Activated CD4-positive, alpha-beta T cell treated with anti-CD3 and anti-CD28 coated beads, Interleukin-2, amount 50 U/mL, for 16 hours (primary cell): ENCODE results near the gene MOB3C.

Experiments used
- DNase-seq: peaks from one replicate; pipeline ENCODE4 v3.0.0-alpha.2; 2020

MOB3C gene

GRCh38 chr1:46637444-46638083, 21.0 kb upstream of the MOB3C start:
- no peak for DNase-seq

- no peak for DNase-seq
Observed at GRCh38 chr1:46635205-46635604, 18.6 kb upstream of the MOB3C start.

- no peak for DNase-seq
Observed at GRCh38 chr1:46630719-46631118, 14.1 kb upstream of the MOB3C start.

DNA sequence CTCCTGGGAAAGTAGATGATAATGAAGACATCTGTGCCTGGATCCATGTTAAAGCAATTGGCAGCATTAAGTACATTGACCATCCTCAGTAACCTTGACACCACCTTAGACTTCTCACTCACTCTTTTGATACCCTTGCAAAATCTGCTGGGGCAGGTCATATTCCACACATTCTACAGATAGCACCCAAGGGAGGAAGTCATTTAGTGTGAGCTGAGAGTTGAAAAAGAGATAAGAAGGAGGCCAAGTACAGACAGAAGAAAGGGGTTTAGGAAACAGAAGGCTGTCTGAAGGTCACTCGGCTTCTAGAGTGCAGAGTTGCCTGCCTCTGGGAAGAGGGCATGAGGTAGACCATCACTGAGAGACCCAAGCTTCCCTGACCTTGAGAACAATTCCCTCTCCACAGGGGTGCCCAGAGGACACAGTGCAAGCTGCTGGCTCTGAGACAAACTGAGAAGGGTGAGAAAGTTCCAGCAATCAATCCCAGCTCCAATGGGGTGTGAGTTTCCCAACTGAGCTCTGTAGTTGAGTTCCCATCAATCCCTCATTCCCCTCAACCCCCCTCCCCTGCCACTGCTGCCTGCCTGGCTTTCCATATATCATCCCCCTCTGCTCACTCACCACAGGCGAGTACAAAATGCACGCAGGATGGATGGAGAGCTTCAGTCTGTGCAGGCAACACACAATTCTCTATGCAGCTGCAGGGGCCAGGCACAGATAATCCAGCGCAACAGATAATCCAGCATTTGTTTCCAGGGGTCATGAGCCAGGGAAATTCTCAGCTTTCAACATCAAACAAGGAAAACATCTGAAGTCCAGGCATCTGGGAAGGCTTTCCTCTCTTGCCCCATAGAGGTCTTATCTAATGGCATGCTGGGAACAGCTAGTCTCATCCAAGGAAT, 7.4 kb upstream of the MOB3C start:
- DNase-seq = no peak

- no peak for DNase-seq
Observed at GRCh38 chr1:46622344-46622743, 5.7 kb upstream of the MOB3C start.

GRCh38 chr1:46621930-46622329, 5.3 kb upstream of the MOB3C start:
- DNase-seq = no peak

DNA sequence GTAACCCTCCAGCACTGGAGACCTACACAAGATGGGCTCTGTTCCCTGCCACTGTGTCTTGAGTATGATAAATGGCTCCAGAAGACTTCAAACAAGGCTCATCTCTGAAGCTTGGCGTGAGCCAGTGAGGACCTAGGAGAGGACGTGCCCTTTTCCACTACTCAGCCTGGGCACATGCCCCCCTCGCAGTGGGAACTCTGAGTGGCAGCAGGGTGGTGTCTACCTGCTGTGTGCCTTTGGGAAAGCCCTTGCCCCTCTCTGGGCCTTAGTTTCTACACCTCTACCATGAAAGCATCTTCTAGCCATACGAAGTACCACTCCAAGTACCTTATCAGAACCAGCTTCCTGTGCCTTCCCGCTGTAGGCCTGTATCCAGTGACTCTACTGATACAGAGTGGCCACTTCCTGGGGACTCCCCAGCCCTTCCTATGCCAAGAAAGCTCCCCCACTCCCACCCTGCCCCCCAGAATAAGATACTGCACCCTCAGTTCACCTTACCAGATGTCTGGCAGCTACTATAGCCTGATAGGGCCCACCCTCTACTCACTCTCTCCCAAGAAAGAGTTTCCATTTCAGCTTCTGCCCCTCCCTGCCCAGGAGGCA, 3.1 kb upstream of the MOB3C start:
- DNase-seq = no peak

DNA sequence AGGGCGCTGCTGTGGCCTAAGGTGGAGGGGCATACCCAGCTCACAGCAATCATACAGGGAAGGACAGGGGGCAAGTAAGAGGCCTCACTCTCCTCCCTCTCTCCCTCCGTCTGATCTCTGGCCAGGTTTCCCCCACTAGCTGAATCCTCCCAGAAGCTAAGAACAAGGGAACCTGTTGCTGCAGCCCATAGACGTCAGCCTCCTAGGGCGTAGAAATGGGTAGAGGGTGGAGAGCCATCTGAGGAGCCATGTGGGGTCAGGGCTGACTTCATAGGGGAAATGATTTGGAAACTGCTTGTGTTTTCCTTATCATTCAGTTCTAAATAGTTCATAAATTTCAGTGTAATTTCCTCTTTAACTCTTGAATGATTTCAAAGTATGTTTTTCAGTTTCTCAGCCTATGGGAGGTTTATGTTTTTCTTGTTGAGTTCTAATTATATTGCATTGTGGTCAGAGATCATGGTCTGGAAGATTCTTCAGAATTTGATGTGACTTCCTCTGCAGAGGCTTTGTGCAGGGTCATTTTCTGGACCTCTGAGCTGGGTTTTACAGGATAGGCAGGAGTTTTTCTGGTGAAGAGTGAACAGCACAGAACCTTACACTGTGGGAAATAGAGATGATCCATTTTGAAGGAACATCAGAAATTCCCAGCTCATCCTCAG, 2.3 kb upstream of the MOB3C start:
- no peak for DNase-seq

- DNase-seq = no peak
Observed at GRCh38 chr1:46617833-46618232, 1.2 kb upstream of the MOB3C start.

- no peak for DNase-seq
Observed at GRCh38 chr1:46617108-46617800, 643 bp upstream of the MOB3C start.

DNA sequence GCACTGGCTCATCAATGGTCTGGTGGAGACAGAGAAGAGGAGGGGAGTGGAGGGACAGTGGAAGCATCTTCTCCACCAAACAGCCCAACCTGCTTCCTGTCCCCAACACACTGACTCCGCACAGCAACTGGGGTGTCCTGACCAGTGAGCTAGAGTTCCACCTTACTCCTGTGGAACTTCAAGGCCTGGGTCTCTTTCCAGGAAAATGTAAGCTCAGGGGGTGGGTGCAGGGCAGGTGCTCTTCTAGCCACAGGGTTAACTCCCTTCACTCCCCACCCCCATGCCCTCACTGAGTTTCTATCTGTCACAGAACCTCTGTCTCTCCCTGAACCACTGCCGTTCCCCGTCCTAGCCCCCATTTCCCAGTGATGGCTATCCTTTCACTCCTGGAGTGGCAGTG, 876 bp downstream of the MOB3C start:
- no peak for DNase-seq

DNA sequence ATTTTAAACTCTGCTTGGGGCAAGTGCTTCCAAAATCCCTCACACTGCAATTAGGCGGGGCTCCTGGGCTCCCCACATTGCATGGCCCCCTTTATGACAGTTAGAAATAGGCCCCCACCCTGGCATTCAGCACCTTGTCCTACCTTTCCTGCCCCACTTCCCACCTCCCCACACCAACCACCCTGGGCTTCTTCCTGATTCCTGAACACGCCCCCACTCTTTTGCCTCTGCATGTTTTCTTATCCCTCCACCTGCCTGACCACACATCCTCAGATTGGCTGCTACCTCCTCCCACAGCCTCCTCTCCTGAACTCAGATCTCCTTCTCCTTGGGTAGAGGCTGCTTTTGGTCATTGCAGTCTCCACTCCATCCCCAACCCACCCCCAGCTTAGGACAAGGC, 1.5 kb downstream of the MOB3C start:
- no peak for DNase-seq

- DNase-seq = no peak
Observed at GRCh38 chr1:46614604-46614984, 2.0 kb downstream of the MOB3C start.

DNA sequence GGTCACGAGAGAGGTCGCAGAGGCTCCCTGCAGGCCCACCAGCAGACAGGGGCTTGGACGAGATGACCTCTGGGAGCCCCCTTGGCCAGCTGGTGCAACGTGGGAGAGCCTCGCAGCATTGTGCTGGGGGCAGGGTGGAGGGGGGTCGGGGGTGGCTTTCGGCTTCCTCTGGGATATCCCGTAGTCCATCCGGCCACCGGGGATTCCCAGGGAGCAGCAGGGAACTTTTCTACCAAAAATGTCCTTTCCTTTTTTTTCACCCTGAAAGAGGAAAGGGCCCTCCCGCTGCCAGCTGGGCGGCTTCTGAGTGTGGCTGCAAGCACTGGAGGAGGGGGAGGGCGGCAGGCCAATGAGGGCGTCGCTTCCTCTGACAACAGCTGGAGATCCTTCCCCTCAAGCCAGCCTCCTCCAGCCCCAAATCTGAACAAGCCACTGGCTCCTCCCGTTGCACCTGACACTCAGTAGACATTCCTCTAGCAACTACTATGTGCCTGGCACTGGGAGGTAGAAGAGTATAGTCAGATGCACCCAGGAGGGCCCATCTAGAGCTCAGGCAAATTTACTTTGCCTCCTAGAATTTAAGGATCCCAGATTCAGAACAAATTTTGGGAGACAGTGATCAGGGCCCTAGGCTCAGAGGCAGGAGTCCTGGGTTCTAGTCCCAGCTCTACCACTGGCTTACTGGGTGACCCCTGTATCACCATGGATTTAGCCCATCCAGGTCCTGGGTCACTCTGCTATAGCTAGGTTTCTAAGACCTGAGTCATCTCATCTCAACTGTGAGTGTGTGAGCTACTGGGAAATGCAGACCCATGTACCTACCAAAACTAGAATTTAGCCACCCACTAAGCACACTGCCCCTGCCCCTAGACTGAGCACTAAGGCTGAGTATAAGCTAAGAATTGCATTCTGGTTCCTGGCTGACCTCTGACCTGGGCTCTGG, 2.7 kb downstream of the MOB3C start:
- DNase-seq = no peak

DNA sequence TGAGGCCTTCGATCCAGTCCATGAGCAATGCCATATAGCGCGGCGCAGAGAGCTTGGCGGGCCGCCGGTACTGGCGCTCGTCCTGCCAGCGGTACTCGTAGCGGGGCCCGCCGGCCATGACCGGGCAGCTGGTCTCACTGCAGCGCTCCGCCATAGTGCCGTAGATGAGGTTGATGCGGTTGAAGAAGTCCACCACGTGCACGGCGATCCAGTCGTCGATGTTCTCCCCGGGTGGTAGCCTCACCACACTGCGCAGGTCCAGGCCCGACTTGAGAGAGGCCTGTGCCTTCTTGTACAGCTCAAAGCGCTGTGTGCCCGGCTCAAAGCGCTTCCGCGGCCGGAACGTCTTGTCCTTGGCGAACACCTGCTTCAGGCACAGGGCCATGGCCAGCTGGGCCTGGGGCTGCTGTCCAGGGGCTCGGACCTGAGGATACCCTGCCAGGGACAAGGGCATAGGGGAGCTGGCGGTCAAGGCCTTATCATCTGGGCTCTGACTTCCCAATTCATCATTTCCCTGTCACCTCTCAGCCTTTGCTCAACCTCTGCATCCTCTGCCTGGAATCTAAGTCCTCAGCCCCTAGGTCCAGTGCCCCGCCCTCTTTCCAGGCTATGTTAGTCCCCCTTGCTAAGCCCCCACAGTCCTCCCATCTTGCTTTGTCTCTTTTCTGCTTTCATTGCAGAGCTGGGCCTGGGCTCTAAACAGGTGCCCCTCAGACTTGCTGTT, 3.5 kb downstream of the MOB3C start:
- no peak for DNase-seq

- no peak for DNase-seq
Observed at GRCh38 chr1:46611691-46612221, 4.9 kb downstream of the MOB3C start.

DNA sequence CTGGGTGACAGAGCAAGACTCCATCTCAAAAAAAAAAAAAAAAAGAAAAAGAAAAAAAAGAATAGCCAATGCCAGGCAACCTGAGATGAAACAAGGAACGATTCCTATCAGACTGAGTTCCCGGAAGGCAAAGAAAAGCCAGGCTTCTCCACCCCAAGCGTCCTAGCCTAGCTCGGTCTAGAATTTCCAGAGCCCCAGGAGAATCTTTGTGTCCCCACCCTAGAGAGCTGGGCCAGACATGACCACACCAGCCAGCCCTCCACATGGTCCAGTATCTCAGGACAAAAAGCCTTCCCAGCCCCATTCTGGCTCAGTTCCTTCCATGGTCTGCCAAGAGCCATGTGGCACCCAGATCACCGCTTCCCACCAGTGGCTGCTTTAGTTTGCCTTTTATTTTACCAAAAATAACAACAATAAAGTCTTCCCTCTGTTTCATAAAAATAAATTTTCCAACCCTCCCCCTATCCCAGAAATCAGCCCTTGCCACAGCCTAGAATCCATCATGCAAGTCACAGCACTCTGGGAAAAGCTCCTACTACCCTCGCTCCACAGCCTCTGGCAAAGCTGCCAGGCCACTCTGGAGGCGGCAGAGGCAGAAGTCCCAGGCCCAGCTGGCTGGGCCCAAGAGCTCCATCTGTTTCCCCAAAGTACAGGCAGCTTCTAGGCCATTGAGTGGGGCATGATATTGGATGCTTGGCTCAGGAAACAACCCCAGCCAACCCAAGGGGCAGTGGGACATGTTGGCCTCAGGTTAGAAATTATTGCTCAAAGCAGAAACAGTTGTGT, 9.1 kb downstream of the MOB3C start:
- DNase-seq = no peak

DNA sequence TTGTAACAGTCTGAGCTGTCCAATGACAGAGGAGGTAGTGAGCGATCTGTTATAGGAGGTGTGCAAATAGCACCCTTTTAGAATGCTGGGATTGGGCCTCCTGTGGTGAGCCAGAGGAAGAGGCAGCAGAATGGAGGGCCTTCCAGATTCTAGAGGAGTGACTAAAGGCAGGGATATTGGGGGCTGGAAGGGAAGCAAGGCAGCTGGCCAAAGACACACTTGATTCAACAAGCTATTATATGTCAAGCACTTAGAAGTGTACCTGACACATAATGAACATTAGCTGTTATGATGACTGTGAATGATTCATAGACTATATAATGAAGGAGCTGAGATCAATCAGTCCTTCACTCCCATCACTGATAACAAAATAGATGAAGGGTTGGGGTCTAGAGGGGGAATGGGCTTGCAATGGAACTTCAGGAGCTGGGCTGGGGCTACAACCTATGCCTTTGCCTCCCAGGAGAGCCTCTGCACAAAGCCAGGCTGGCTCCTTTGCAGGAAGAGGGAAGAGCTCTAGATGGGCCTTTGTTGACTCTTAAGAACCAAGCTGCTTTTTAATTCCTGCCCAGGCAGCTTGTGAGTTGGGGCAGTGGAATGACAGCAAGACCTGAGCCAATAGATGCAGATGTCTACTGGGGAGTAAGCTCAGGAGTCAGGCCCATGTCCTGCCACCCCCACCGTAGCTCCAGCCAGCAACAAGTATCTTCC, 10.2 kb downstream of the MOB3C start:
- DNase-seq = no peak

GRCh38 chr1:46605232-46605631, 11.4 kb downstream of the MOB3C start:
- no peak for DNase-seq
